DMS153 treated with DMSO at 0.1 percent for 48 hours (cell line): ENCODE results near the gene SPATA13.
"Not testable (repeated sequence)": the region's sequence is repeated elsewhere in the genome, so short reads cannot be mapped to it uniquely, and the experiment has no call there.

ENCODE experiments used
- DNase-seq: peaks from one replicate; lab custom pipeline; 2025; ENCODE audit not compliant: unreplicated experiment; lab: John Stamatoyannopoulos, UW

The SPATA13 gene

GRCh38 chr13:24307211-24308067 is 146.9 kb downstream of the SPATA13 start:
- DNase-seq = peak; percentile 17

DNA sequence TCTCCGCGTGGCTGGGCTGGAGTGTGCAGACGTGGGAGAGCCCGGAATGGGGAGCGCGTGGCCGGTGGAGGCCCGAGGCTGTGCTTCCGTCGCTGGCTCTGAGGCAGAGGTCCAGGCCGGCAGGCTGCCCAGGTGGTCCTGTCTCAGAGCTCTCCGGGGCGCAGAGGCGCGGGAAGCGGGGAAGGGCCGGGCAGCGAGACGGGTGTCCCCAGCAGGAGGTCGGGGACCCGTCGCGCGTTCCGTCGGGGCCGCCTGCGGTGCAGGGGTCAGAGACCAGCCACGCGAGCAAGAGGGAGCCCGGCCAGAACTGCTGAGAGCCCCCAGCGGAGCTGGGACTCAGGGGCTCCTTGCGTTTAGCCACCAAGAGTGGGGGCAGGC is 147.5 kb downstream of the SPATA13 start:
- DNase-seq = no peak

GRCh38 chr13:24308488-24309020 is 148.0 kb downstream of the SPATA13 start:
- no peak for DNase-seq

DNA sequence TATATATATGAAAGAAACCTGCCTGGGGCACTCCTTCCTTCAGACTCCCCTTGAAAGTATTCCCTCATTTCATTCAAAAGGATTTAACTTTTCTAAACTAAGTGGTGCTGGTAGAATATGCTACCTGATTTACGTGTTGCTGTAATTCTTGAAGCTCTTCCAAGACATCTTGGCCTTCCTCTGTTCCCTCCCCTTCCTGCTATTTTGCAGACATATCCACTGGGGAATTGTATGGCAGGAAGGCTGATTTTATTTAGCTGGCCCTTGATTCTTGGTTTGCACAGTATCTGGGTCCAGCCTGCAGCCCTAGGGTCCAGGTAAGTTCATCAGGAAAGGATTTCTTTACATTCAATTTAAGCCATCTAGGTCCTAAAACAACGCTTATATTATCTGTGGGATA is 148.8 kb downstream of the SPATA13 start, which contains the start of gene C1QTNF9:
Gene C1QTNF9 (plus strand): TSS at position 281 of the 400 bp plus-strand sequence. CDS start 6,424 bp downstream, outside the sequence.
- DNase-seq = not testable (repeated sequence)

DNA sequence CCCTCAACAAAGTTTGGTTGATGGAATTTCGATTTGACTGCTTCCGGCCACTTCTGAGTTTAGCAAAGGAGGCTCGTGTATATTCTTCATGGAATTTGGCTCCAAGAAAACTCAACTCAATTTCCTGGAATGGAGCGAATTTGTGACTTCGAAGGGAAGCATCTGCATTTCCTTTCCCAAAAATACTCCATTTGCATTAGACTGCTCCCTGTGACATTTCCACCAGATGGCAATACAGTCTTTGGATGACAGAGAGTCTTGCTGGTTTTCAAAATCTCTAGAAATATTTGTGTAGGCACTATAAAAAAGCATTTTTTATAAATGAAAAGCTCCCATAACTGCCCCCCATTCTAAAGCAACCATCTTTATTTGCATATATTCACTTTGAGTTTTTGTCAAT is 152.9 kb downstream of the SPATA13 start:
- no peak for DNase-seq

DNA sequence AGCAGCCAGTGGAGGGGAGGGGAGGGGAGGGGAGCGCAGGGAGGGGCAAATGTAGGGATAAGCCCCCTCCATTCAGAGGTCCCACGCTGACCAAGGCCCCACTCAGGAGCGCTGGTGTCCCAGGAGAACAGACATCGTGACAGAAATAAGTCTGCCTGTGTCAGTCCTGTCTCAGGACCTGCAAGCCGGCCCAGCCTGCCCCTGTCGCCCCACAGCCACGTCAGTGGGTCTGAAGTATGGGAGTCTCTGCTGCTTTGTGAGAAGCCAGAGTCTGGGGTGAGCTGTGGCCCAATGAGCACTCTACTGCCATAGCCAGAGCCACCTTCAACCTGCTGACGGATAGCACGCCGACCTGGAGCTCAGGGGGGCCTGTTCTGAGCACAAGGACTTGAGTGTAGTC is 157.3 kb downstream of the SPATA13 start:
- not testable (repeated sequence) for DNase-seq

DNA sequence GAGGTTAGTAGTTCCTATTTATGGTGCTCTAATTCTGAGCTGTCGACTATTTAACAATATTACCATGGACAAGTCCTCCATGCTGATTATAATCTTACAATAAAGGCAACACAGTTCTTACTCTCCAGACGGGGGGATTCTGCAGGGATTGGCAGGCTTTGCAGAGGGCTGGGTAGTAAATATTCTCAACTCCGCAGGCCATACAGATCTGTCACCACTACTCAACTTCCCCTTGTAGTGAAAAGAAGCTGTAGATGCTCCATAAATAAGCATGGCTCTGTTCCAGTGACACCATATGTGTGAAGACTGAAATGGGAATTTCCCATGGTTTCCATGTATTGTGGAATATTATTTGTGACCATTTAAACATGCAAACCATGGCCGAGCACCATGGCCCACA is 158.4 kb downstream of the SPATA13 start:
- not testable (repeated sequence) for DNase-seq

GRCh38 chr13:24319641-24320040 is 159.1 kb downstream of the SPATA13 start:
- DNase-seq = not testable (repeated sequence)

GRCh38 chr13:24321416-24321815 is 160.9 kb downstream of the SPATA13 start:
- not testable (repeated sequence) for DNase-seq

DNA sequence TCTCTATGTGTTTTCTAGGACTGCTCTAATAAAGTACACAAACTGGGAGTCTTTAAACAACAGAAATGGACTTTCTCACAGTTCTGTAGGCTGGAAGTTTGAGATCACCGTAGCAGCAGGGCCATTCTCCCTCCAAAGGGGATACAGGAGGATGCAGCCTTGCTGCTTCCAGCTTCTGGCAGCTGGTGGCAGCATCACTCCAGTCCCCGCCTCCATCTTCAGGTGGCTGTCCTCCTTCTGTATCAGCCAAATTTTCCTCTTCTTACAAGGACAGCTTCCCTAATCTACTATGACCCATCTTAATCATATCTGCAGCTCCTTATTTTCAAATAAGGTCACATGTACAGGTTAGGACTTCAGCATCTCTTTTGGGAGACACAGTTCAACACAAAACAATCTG is 161.9 kb downstream of the SPATA13 start:
- DNase-seq = not testable (repeated sequence)

DNA sequence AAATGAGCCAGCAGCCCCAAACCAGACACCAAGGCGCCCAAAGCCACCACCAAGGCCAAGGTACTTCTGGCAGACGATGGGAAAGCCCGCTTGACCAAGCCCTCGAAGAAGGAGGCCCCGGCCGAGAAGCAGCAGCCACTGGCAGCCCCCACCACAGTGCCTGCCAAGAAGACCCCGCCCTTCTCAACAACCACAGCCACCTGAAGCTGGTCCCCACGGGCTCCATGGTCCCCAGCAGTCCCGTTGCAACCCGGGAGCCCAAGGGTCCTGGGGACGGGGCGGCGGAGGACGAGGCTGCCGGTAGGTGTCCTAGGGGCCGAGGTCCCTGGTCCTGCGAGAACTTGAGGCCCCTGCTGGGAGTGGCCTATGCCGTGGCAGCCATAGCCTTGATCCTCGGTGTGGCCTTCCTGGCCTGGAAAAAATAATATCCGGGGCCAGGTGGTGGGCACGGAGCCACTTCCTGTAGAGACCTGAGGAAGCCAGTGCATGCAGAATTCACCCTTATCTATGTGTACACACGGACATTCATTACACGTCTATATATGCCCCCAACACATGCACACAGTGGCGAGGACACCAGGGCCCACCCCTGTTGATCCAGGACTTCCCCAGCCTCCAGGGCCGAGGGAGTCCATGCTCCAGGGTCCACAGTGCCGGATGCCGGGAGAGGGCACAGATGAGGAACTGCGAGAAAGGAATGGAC is 162.7 kb downstream of the SPATA13 start:
- DNase-seq = no peak

DNA sequence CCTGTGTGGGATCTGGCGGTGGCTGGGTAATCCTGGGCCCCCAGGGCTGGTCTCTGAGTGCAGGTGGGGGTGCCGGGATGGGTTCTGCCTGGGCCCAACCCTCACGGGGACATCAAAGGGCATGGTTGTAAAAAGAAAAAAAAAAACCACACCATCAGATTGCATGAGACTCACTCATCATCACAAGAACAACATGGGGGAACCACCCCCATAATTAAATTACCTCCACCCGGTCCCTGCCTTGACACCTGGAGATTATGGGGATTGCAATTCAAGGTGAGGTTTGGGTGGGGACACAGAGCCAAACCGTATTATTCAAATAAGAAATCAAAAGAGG is 163.2 kb downstream of the SPATA13 start:
- DNase-seq = no peak

- not testable (repeated sequence) for DNase-seq
Observed at GRCh38 chr13:24327598-24327997, 167.1 kb downstream of the SPATA13 start.

GRCh38 chr13:24328145-24328544 is 167.6 kb downstream of the SPATA13 start:
- DNase-seq = no peak

GRCh38 chr13:24338721-24339120 is 178.2 kb downstream of the SPATA13 start:
- DNase-seq = no peak

GRCh38 chr13:24339937-24340607 is 179.6 kb downstream of the SPATA13 start:
- no peak for DNase-seq

DNA sequence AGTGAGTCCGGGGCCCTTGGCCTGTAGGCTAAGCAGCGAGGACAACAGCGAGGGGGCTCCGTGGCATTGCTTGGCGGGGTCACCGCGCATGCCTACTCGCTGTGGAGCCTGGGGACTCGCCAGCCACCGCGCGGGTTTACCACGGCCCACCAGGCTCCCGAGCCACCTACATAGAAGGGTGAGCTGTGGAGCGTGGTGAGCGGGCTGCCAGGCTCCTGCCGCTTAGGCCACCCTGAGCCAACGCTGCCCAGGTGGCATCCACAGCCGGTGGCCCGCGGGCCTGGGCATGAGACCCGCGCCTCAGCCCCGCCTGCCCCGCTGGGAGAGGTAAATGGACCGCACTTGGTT is 180.1 kb downstream of the SPATA13 start:
- DNase-seq = no peak

DNA sequence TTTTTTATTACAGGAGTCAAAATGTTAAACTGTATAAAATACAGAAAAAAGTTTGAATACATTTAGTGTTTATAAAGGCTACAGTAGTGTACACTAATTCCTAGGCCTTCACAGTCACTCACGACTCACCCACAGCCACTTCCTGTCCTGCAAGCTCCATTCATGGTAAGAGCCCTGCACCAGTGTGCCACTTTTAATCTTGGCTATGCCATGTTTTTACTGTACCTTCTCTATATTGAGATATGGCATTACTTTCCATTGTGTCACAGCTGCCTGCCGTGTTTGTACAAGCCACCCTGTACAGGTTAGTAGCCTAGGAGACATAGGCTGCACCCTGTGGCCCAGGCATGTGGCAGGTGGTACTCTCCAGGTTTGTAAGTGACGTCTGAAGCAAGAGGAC is 180.9 kb downstream of the SPATA13 start:
- DNase-seq = no peak

GRCh38 chr13:24348385-24348784 is 187.9 kb downstream of the SPATA13 start:
- DNase-seq = no peak

DNA sequence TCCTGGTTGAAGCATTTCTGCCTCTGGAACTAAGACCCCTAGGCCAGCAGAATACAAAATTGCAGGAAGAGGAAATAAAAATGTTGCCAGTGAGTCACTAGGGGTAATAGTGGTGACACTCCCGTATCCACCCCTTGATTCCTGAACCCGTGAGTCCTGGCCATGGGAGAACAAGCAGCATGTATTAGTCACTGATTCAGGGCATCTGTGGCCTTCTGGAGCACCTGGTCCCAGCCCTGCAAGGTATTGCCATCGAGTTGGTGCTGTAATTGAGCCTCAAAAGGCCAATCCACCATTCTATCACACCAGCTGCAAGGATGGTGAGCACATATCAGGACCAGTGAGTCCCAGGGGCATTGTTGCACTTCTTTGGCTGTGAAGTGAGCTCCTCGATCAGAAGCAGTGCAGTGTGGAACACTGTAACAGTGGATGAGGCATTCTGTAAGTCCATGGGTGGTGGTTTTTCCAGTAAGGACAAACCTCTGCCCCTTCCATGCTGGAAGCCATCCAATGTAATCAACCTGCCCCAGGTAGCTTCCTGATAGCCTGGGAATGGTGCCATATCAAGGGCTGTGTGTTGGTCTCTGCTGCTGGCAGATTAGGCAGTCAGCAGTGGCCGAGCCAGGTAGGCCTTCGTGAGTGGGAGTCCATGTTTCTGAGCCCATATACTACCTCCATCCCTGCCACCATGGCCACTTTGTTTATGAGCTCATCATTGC is 188.4 kb downstream of the SPATA13 start:
- DNase-seq = peak; percentile 87
